CD14-positive monocyte (primary cell): Measurements from ENCODE around the gene SARS1. TPM values are rescaled to one million over a fixed set of nuclear protein-coding genes. Genes with fewer than 3 reads are reported as not detected.

Experiments used
- DNase-seq, 3 donors: peaks; one replicate each; pipeline ENCODE4 v3.0.0-alpha.2; 2011 to 2022
- H2AFZ ChIP-seq: 2 replicates; pipeline ENCODE4 v1.6.0; 2012; ENCODE audit warnings: mild to moderate bottlenecking, low read depth, low read length, inconsistent platforms; ENCODE audit not compliant: insufficient read depth, poor library complexity, severe bottlenecking
- H3K27ac ChIP-seq, 2 donors: 1 replicate in 1 of 2; 2 replicates in 1 of 2; pipeline ENCODE4 v1.5.1; 2012 to 2013; ENCODE audit warnings: low read length in 2 of 2, control low read depth in 1 of 2, inconsistent platforms in 1 of 2, low read depth in 1 of 2, mild to moderate bottlenecking in 1 of 2
- H3K27me3 ChIP-seq, 2 donors: one replicate each; pipeline versions ENCODE4 v1.6.0 to v1.6.1; 2011 to 2013; ENCODE audit warnings: low read length in 2 of 2; ENCODE audit not compliant: control insufficient read depth in 2 of 2, insufficient read depth in 2 of 2
- H3K36me3 ChIP-seq, 2 donors: replicated peaks in 1 of 2; 1 replicate in 1 of 2; 2 replicates in 1 of 2; pipeline versions ENCODE4 v1.5.1 to v1.6.1; 2012 to 2013; ENCODE audit warnings: low read length in 2 of 2, control low read depth in 1 of 2, inconsistent platforms in 1 of 2, mild to moderate bottlenecking in 1 of 2; ENCODE audit not compliant: insufficient read depth in 2 of 2, control insufficient read depth in 1 of 2
- H3K4me1 ChIP-seq, 2 donors: 1 replicate in 1 of 2; 2 replicates in 1 of 2; pipeline versions ENCODE4 v1.5.1 to v1.6.1; 2012 to 2013; ENCODE audit warnings: low read length in 2 of 2, control low read depth in 1 of 2, inconsistent platforms in 1 of 2, mild to moderate bottlenecking in 1 of 2, moderate library complexity in 1 of 2; ENCODE audit not compliant: insufficient read depth in 2 of 2, control insufficient read depth in 1 of 2
- H3K4me2 ChIP-seq: replicated peaks from 2 replicates; pipeline ENCODE3; 2012; ENCODE audit warnings: low read length, moderate library complexity, mild to moderate bottlenecking; ENCODE audit not compliant: poor library complexity, severe bottlenecking; ENCODE audit errors: extremely low read depth
- H3K4me3 ChIP-seq, 3 experiments: fragments of 200-600 bp in 1 of 3; sonication (generic) in 1 of 3; replicated peaks in 1 of 3; 1 replicate in 2 of 3; 2 replicates in 1 of 3; pipeline ENCODE4 v1.5.1; 2011 to 2013; ENCODE audit warnings: low read length in 3 of 3, mild to moderate bottlenecking in 3 of 3, control low read depth in 2 of 3, low read depth in 2 of 3, inconsistent platforms in 1 of 3, moderate library complexity in 1 of 3
- H3K79me2 ChIP-seq: 2 replicates; pipeline ENCODE4 v1.6.0; 2012; ENCODE audit warnings: mild to moderate bottlenecking, control low read depth, inconsistent platforms, low read length, moderate library complexity; ENCODE audit not compliant: insufficient read depth
- H3K9ac ChIP-seq: 2 replicates; pipeline ENCODE4 v1.6.0; 2017; ENCODE audit warnings: low read length, mild to moderate bottlenecking; ENCODE audit not compliant: insufficient read depth, poor library complexity, severe bottlenecking
- H3K9me3 ChIP-seq, 2 donors: replicated peaks in 1 of 2; 1 replicate in 1 of 2; 2 replicates in 1 of 2; pipeline versions ENCODE4 v1.5.1 to v1.6.1; 2012 to 2013; ENCODE audit warnings: low read length in 2 of 2, control low read depth in 1 of 2; ENCODE audit not compliant: control insufficient read depth in 1 of 2, insufficient read depth in 1 of 2
- H4K20me1 ChIP-seq: 2 replicates; pipeline ENCODE4 v1.6.0; 2012; ENCODE audit warnings: mild to moderate bottlenecking, low read length, control low read depth, moderate library complexity; ENCODE audit not compliant: insufficient read depth
- H3K27ac Mint-ChIP-seq, 7 donors: one replicate each; pipeline ENCODE4 v1.8.0; 2020; ENCODE audit warnings: mild to moderate bottlenecking in 7 of 7, mixed read lengths in 7 of 7, moderate library complexity in 6 of 7, inconsistent platforms in 2 of 7
- H3K27me3 Mint-ChIP-seq, 3 donors: one replicate each; pipeline ENCODE4 v1.8.0; 2021 to 2022; ENCODE audit warnings: low read depth in 3 of 3, mild to moderate bottlenecking in 3 of 3, mixed read lengths in 3 of 3, moderate library complexity in 3 of 3, inconsistent platforms in 1 of 3
- H3K36me3 Mint-ChIP-seq, 2 donors: one replicate each; pipeline ENCODE4 v1.8.0; 2020; ENCODE audit warnings: mixed read lengths in 2 of 2, inconsistent platforms in 1 of 2, mild to moderate bottlenecking in 1 of 2
- H3K4me1 Mint-ChIP-seq: one replicate; pipeline ENCODE4 v1.8.0; 2020; ENCODE audit warnings: mild to moderate bottlenecking, mixed read lengths
- H3K4me3 Mint-ChIP-seq, 2 donors: one replicate each; pipeline ENCODE4 v1.8.0; 2020; ENCODE audit warnings: mild to moderate bottlenecking in 2 of 2, mixed read lengths in 2 of 2, moderate library complexity in 1 of 2
- H3K9me3 Mint-ChIP-seq, 7 donors: one replicate each; pipeline ENCODE4 v1.8.0; 2020 to 2022; ENCODE audit warnings: mixed read lengths in 7 of 7, mild to moderate bottlenecking in 6 of 7, moderate library complexity in 6 of 7, inconsistent platforms in 2 of 7
- CTCF ChIP-seq: fragments of 200-600 bp; IDR thresholded peaks from one replicate; pipeline ENCODE4 v1.8.0; 2022; ENCODE audit warnings: antibody characterized with exemption, mild to moderate bottlenecking
- WGBS: methylation state at CpG from one replicate; pipeline ENCODE4 v1.1.5; 2013; ENCODE audit warnings: missing lambda C conversion rate; ENCODE audit not compliant: insufficient coverage; 5-methylcytosine and 5-hydroxymethylcytosine counted together
- intact Hi-C, 2 donors: fragments of 100-400 bp; cut with micrococcal nuclease; formaldehyde crosslinking; loops; one replicate each; pipeline versions ENCODE4 v1.15.0 to v1.15.1; 2023
- polyA plus RNA-seq, 3 donors: library from polyadenylated mRNA; depleted of rRNA in 1 of 3; unstranded in 2 of 3; stranded (reverse) in 1 of 3; fragments of 300-500 nt in 2 of 3; fragments of >200 nt in 1 of 3; fragmentation: Illumina TruSeq in 2 of 3; gene quantifications; 1 replicate in 2 of 3; 2 replicates in 1 of 3; pipeline ENCODE4 v1.2.3, GENCODE V29; 2012 to 2021

The SARS1 gene
- polyA plus RNA-seq, 3 donors: 70.1 to 107 (median 99.1) TPM

- no peaks in the 10 kb centered on the region for H3K9me3 Mint-ChIP-seq
- Histone ChIP-seq H3K27me3 (no peaks in the 10 kb centered on the region), H3K27ac (no peak overlapping the region), H3K4me1 (peaks cover 39 to 52% of the 10 kb centered on the region in 2 donors), H3K9ac (no peak overlapping the region), H3K79me2 (peaks cover 25% of the 10 kb centered on the region), H4K20me1 (no peaks in the 10 kb centered on the region), H3K36me3 (peaks cover 7 to 25% of the 10 kb centered on the region in 2 donors), H3K9me3 (no peaks in the 10 kb centered on the region), H2AFZ (no peak overlapping the region), H3K4me2 (no peak overlapping the region), H3K4me3 (no peak overlapping the region)
- peak; percentile 42 to 62 (median 58) for DNase-seq
- no peak overlapping the region for H3K4me3 Mint-ChIP-seq
- peak; percentile 98 for TF ChIP-seq CTCF
- peaks cover 61% of the 10 kb centered on the region for H3K4me1 Mint-ChIP-seq
- intact Hi-C loops: loop anchor here (2.0 to 10.0 kb wide), 3 partner anchors 121 to 257 kb away; partner anchors contain the start of gene GPR61 (in 1 of the 2)
- peaks cover 4 to 10% (median 8%) of the 10 kb centered on the region in 3 donors for H3K27me3 Mint-ChIP-seq
- 75% methylated on average over 6 of the region's 7 CpGs for WGBS
- peak overlapping the region in 1 of 7 donors; percentile 48 for H3K27ac Mint-ChIP-seq
- H3K36me3 Mint-ChIP-seq: peaks cover 14 to 22% of the 10 kb centered on the region in 2 donors
Observed at GRCh38 chr1:109277434-109278204, 63.9 kb downstream of the SARS1 start.

DNA sequence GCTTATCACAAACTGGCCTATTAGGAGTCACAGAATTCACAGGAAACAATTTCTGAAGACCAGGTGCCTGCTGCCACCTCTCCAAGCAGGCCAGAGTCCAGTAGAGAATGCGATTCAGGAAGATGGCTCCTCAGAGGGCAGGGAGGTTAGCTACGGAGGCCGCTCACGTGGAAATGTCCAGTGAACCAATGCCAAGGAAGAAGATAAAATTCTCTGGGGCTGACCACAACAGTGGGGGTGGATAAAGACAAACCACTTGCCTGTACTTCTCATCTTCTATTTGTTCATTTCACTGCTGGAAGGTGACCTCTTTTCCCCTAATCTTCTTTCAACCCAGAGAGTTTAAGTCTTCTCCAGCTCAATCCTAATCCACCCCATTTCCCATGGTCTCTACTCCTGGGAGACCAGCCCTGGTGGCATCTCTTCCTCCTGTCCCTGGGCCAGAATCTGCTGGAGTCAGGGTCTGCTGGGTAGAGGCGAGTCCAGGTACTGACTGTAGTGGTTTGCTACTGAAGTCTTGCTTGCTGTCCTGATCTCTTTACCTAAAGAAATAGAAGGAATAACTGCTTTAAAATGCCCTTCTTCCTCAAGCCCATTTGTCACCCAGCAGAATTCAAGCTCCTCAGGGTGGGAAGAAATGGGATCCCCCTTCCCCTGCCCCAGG, 66.0 kb downstream of the SARS1 start:
- Mint-ChIP-seq H3K27ac (peak overlapping the region in 4 of 7 donors; percentile 9 to 70 (median 38)), H3K27me3 (peaks cover 1 to 2% (median 2%) of the 10 kb centered on the region in 3 donors), H3K36me3 (peaks cover 14 to 22% of the 10 kb centered on the region in 2 donors), H3K4me1 (peaks cover 57% of the 10 kb centered on the region), H3K9me3 (peaks cover 0 to 2% (median 0%) of the 10 kb centered on the region in 7 donors), H3K4me3 (no peak overlapping the region)
- H3K9ac ChIP-seq: no peak overlapping the region
- no peaks in the 10 kb centered on the region for H3K27me3 ChIP-seq
- H3K4me2 ChIP-seq: no peak overlapping the region
- no peaks in the 10 kb centered on the region for H4K20me1 ChIP-seq
- intact Hi-C loops: loop anchor here in 1 of 2 donors (10.0 kb wide), 1 partner anchor 255 kb away; the partner anchor contains the start of gene GPR61
- WGBS: 98% methylated on average over 4 of the region's 5 CpGs
- peaks cover 7 to 25% of the 10 kb centered on the region in 2 donors for H3K36me3 ChIP-seq
- H3K4me3 ChIP-seq: no peak overlapping the region
- TF ChIP-seq CTCF: no peak
- H3K9me3 ChIP-seq: no peaks in the 10 kb centered on the region
- H2AFZ ChIP-seq: no peak overlapping the region
- DNase-seq: no peak
- H3K79me2 ChIP-seq: peaks cover 31% of the 10 kb centered on the region
- peaks cover 50% of the 10 kb centered on the region in 2 donors for H3K4me1 ChIP-seq
- H3K27ac ChIP-seq: no peak overlapping the region
